ENCODE data around the gene RFPL3.

DNA sequence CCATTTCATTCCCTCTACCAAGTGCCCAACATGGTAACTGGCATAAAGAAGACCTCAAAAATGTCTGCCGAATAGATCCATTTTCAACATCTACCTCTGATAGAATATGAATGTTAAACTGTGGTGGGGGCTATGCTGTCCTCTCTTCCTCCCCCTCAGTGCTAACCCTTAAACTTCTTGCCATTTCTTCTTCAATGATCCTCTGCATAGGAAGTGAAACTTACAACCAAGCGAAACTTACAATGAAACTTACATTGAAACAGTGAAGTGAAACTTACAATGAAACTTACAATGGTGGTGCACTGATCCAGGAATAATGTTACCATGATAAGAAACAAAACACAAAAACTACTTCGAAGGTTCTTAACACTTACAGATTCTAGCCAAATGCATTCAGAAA is 49.6 kb downstream of the RFPL3 start:
- TF ChIP-seq, protein P1, sequence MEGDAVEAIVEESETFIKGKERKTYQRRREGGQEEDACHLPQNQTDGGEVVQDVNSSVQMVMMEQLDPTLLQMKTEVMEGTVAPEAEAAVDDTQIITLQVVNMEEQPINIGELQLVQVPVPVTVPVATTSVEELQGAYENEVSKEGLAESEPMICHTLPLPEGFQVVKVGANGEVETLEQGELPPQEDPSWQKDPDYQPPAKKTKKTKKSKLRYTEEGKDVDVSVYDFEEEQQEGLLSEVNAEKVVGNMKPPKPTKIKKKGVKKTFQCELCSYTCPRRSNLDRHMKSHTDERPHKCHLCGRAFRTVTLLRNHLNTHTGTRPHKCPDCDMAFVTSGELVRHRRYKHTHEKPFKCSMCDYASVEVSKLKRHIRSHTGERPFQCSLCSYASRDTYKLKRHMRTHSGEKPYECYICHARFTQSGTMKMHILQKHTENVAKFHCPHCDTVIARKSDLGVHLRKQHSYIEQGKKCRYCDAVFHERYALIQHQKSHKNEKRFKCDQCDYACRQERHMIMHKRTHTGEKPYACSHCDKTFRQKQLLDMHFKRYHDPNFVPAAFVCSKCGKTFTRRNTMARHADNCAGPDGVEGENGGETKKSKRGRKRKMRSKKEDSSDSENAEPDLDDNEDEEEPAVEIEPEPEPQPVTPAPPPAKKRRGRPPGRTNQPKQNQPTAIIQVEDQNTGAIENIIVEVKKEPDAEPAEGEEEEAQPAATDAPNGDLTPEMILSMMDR (conservative IDR thresholded peaks at IDR 0.05; ENCODE audit: low read length): no peak
- no peak for TF ChIP-seq EZH2phosphoT487 (IDR thresholded peaks at IDR 0.05; ENCODE audit: borderline replicate concordance)
